B cell (primary cell): ENCODE data around the gene DCHS2.

Experiments used
- CTCF ChIP-seq: fragments of 200-600 bp; IDR thresholded peaks from one replicate; pipeline ENCODE4 v1.8.0; 2022; ENCODE audit warnings: antibody characterized with exemption, mild to moderate bottlenecking
- EZH2 ChIP-seq: IDR thresholded peaks from 2 replicates; pipeline ENCODE4 v1.6.1; 2012; ENCODE audit warnings: borderline replicate concordance, low read depth, mild to moderate bottlenecking, moderate library complexity, low read length; ENCODE audit not compliant: insufficient read depth, poor library complexity, severe bottlenecking

- TF ChIP-seq CTCF: no peak
- no peak for TF ChIP-seq EZH2
Measured at GRCh38 chr4:154424810-154425484, 66.7 kb downstream of the DCHS2 start.
